Measurements from ENCODE around the gene EEFSEC.

GRCh38 chr3:128453501-128454309 is 300.4 kb downstream of the EEFSEC start:
- TF ChIP-seq CTCF (IDR thresholded peaks at IDR 0.05) (no peak), ZFX (IDR thresholded peaks at IDR 0.05; ENCODE audit: borderline replicate concordance) (no peak)
